NCI-H82 treated with DMSO at 0.1 percent for 48 hours (cell line): ENCODE data around the gene SRPX2.

Experiments
- DNase-seq: peaks from one replicate; lab custom pipeline; 2025; ENCODE audit not compliant: unreplicated experiment; lab: John Stamatoyannopoulos, UW

Gene SRPX2

GRCh38 chrX:100643956-100644860, at the start of gene SRPX2:
Gene SRPX2 (plus strand): TSS chrX:100644199. CDS start chrX:100646323, 2,124 bp downstream.
- no peak for DNase-seq

GRCh38 chrX:100596601-100597000, 47.4 kb upstream of the SRPX2 start:
- no peak for DNase-seq

GRCh38 chrX:100599456-100599855, 44.5 kb upstream of the SRPX2 start:
- no peak for DNase-seq

- no peak for DNase-seq
Observed at GRCh38 chrX:100600340-100600739, 43.7 kb upstream of the SRPX2 start.

GRCh38 chrX:100600758-100601157, 43.2 kb upstream of the SRPX2 start:
- DNase-seq: no peak

- no peak for DNase-seq
Observed at GRCh38 chrX:100606753-100607152, 37.2 kb upstream of the SRPX2 start.

- DNase-seq: no peak
Observed at GRCh38 chrX:100609591-100609990, 34.4 kb upstream of the SRPX2 start.

GRCh38 chrX:100611951-100612350, 32.0 kb upstream of the SRPX2 start:
- no peak for DNase-seq

- no peak for DNase-seq
Observed at GRCh38 chrX:100615005-100615404, 29.0 kb upstream of the SRPX2 start.

- DNase-seq: no peak
Observed at GRCh38 chrX:100623001-100623400, 21.0 kb upstream of the SRPX2 start.

GRCh38 chrX:100625985-100626491, 18.0 kb upstream of the SRPX2 start:
- no peak for DNase-seq

- DNase-seq: no peak
Observed at GRCh38 chrX:100635040-100635439, 9.0 kb upstream of the SRPX2 start.

- DNase-seq: no peak
Observed at GRCh38 chrX:100635989-100636320, 8.0 kb upstream of the SRPX2 start.

- DNase-seq: peak; percentile 83
Observed at GRCh38 chrX:100636321-100636991, 7.5 kb upstream of the SRPX2 start, which contains the start of gene TSPAN6. Gene TSPAN6 (minus strand): TSS chrX:100636806. CDS start chrX:100636694, 112 bp downstream.

- no peak for DNase-seq
Observed at GRCh38 chrX:100642290-100642689, 1.7 kb upstream of the SRPX2 start.

- DNase-seq: no peak
Observed at GRCh38 chrX:100643212-100643611, 787 bp upstream of the SRPX2 start.

- DNase-seq: no peak
Observed at GRCh38 chrX:100645106-100645505, 1.1 kb downstream of the SRPX2 start.

- DNase-seq: no peak
Observed at GRCh38 chrX:100647095-100647494, 3.1 kb downstream of the SRPX2 start.

GRCh38 chrX:100647739-100648138, 3.7 kb downstream of the SRPX2 start:
- no peak for DNase-seq

GRCh38 chrX:100648458-100649417, 4.7 kb downstream of the SRPX2 start:
- peak; percentile 27 for DNase-seq
